Left forelimb (tissue), 1 donor: ENCODE measurements around the gene PTPN9.

ENCODE experiments used
- DNase-seq: peaks from one replicate; pipeline ENCODE4 v3.0.0-alpha.2; 2018; ENCODE audit warnings: low spot score

The PTPN9 gene

DNA sequence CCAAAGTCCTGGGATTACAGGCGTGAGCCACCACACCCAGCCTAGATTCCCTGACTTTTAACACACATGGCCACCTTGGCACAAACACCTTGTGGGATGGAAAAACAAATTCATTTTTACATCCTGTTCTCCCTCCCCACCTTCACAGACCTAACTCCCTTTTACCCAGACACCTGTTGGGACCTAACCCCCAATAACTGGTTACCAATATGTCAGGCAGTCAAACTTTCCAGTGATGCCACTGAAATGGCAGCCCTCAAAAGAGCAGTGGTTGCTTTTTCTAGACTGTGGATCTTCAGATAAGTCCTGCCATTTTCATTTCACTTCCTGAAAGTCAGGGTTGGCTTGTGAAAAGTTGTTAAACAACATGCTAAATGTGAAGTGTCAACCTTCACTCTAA lies 162.5 kb downstream of the PTPN9 start:
- DNase-seq = no peak
